ENCODE measurements around the gene PHKA2.

DNA sequence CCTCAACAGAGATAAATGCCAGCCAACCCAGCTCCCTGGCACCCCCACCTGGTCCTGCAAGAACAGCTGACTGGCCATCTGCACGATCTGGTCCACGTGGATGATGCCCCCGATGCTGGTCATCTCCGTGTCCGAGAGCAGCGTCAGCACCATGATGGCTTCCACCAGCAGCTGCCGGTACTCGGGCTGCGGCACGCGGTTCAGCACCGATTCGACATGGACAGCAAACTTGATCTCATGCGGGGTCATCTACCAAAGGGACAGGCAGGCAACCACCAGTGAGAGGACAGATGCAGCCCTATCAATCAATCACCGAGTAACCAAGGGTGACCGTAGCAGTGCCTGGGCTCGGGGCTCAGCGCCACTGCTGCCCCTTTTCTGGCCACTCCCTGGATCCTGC is 89.8 kb downstream of the PHKA2 start:
- TF ChIP-seq POLR2A (IDR thresholded peaks at IDR 0.05) (no peak), CTCF (IDR thresholded peaks at IDR 0.05) (no peak)

Measured in right lobe of liver (tissue), 4 donors.